ENCODE measurements around the gene RPL28.

Gene RPL28

DNA sequence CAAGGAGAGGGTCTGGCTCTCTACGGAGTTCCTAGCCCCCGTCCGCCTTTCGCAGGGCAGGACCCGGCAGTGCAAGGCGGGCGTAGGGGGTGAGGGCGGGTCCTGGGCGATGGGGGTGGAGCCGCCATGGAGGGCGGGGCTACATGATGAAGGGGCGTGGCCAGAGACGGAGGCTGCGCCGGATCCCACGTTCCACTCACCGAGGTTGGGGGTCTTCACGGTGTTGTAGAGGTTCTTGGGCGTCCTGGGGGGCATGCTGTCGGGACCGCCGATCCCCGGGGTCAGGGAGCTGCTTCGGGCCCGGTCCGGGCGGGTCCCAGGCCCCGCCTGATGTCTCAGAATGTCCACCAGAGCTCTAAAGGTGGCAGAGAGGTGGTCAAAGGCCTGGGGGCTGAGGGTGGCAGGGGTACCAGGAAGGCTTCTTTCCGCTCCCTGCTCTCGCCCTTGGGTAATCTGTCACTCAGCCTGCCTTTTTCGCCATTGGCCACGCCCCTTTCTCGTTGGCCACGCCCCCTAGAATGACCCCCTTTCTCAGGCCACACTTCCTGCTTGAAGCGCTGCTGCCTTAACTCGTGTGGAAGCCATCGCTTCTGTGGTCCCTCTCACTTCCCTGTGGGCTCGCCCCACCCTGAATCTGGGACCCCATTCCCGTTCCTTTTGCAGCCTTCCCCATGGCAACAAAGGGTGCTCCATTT is 54.8 kb downstream of the RPL28 start:
- TF ChIP-seq, protein P1, sequence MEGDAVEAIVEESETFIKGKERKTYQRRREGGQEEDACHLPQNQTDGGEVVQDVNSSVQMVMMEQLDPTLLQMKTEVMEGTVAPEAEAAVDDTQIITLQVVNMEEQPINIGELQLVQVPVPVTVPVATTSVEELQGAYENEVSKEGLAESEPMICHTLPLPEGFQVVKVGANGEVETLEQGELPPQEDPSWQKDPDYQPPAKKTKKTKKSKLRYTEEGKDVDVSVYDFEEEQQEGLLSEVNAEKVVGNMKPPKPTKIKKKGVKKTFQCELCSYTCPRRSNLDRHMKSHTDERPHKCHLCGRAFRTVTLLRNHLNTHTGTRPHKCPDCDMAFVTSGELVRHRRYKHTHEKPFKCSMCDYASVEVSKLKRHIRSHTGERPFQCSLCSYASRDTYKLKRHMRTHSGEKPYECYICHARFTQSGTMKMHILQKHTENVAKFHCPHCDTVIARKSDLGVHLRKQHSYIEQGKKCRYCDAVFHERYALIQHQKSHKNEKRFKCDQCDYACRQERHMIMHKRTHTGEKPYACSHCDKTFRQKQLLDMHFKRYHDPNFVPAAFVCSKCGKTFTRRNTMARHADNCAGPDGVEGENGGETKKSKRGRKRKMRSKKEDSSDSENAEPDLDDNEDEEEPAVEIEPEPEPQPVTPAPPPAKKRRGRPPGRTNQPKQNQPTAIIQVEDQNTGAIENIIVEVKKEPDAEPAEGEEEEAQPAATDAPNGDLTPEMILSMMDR (conservative IDR thresholded peaks at IDR 0.05; ENCODE audit: control insufficient read depth, insufficient read depth, low read depth, low read length), result no peak
- DNase-seq (ENCODE audit: low read depth), result no peak
- H3K4me3 ChIP-seq (ENCODE audit: control insufficient read depth, low read depth, low read length), result no peak overlapping the region

DNA sequence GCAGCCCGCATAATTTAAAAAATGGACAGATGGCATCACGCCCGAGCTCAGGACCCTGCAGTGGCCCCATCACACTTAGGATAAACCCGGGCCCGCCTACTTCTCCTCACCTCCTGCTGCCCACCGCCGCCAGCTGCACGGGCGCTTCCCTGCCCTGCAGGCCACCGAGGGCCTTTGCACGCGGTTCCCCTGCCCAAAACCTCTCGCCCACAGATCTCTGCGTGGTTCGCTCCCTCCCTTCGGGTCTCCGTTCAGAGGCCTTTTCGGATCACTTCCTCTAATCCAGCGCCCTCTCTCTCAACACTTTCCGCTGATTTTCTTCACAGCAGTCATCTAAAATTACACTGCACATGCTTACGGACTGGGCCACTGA is 55.6 kb downstream of the RPL28 start:
- no peak for DNase-seq (ENCODE audit: low read depth)
- TF ChIP-seq, protein P1 (conservative IDR thresholded peaks at IDR 0.05; ENCODE audit: control insufficient read depth, insufficient read depth, low read depth, low read length), result no peak
- H3K4me3 ChIP-seq (ENCODE audit: control insufficient read depth, low read depth, low read length), result no peak overlapping the region

DNA sequence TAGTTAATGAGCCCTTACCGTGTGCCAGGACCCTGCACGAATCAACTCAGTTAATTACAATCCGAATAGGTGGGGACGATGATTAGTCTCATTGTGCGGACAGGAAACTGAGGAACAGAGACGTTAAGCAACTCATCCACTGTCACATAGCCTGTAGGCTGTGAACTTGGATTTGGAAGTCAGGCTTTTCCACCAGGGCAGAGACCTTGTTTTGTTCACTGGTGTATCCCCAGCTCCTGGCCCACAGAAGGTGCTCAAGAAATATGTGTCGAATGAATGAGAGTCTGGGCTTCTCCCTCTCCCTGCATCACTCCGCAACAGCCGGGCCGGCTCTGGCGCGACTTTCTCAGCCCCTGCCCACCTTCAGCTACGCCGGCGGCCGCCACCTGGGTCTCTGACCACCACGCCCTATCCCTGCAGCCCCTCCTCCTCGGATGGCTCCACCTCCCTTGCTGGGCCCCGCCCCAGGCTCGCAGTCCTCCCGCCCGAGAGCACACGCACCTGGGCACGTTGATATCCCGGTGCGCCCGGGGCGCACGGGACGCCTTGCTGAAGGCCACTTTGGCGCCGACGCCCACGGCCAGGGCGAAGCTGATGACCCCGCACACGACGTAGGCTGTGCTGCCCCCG is 56.1 kb downstream of the RPL28 start:
- H3K4me3 ChIP-seq (ENCODE audit: control insufficient read depth, low read depth, low read length), result no peak overlapping the region
- DNase-seq (ENCODE audit: low read depth), result no peak
- TF ChIP-seq, protein P1 (conservative IDR thresholded peaks at IDR 0.05; ENCODE audit: control insufficient read depth, insufficient read depth, low read depth, low read length), result no peak

DNA sequence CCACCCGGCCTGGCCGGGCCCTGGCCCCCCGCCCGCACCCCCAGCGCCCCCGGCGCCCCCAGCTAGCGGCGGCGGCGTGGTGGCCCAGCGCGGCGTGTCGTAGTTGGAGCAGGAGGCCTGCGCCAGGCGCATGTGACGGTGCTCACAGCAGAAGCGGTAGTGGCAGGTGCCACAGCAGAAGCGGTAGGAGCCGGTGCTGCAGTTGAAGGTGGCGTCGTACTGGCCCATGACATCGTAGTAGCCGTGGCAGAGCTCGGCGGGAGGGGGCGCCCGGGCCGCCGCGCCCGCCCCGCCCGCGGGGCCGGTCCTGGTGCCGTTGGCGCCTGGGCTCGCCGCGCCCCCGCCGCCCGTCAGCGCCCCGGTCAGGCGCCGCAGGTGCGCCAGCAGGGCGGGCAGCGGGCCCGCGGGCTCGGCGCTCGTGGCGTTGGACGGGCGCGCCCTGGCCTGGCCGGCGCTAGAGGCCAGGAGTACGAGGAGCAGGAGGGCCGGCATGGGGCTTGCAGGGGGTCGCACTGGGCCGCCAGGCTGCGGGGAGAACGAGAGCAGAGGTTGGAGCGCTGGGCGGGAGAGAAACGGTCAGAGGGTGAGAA is 56.7 kb downstream of the RPL28 start:
- DNase-seq (ENCODE audit: low read depth), result no peak
- TF ChIP-seq, protein P1 (conservative IDR thresholded peaks at IDR 0.05; ENCODE audit: control insufficient read depth, insufficient read depth, low read depth, low read length), result no peak
- H3K4me3 ChIP-seq (ENCODE audit: control insufficient read depth, low read depth, low read length), result no peak overlapping the region

DNA sequence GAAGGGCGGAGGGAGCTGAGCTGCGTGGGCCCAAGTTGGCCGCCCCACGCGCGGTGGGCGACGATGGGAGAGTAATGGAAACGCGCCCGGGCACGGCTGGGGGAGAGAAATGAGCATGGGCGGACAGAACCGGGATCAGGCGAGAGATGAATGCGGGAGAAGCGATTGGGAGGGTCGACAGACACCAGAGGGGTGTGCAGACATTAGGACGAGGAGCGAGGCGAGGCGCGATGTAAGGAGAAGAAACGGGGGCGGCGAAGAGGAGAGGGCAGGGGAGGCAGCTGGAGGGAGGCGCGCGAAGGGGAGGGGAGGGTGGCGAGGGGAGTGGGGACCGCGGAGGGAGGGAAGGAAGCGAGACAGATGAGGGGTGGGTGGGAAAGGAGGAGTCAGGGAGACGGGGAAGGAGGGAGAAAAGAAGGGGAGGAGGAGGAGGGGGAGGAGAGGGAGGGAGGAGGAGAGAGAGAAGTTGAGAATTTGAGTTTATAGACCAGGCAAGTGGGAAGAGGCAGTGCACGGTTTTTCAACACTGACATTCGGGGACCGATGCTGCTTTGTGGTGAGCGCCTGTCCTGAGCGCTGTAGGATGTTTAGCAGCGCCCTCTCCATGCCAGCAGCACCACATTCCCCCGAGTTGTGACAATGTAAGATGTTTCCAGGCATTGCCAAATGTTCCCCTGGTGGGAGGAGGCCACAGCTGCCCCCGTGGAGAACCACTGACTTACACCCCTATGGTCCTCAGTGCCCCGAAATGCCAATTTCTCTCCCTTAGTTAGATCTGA is 57.5 kb downstream of the RPL28 start, which contains the start of gene SHISA7:
Gene SHISA7, minus strand, starts transcription at position 256 of the 779 bp plus-strand sequence. CDS start 437 bp downstream, outside the sequence.
- TF ChIP-seq, protein P1 (conservative IDR thresholded peaks at IDR 0.05; ENCODE audit: control insufficient read depth, insufficient read depth, low read depth, low read length), result no peak
- no peak within 1 kb of the TSS for H3K4me3 ChIP-seq (ENCODE audit: control insufficient read depth, low read depth, low read length)
- DNase-seq (ENCODE audit: low read depth), result no peak

DNA sequence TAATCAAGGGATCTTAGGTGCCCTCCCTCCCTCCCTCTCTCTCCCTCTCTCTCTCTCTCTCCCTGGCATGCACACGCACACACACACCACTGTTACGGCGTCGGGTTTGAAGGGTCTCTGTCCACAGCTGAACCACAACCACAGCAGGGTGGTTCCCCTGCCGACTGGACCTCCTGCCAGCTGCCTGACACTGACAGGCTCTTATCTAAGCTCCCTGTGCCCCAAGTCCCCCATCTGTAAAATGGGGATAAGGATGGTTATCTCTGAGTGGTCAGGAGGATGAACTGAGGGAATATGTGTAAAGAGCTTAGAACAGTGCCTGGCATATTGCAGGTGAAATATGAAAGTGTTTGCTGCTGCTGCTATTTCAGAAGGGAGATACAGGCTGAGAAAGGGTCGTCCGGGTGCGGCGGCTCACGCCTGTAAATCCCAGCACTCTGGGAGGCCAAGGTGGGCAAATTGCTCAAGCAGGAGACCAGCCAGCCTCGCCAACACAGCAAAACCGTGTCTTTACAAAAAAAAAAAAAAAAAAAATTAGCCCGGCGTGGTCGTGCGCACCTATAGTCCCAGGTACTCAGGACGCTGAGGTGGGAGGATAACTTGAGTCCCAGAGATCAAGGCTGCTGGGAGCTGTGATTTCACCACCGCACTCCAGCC is 58.2 kb downstream of the RPL28 start:
- TF ChIP-seq, protein P1 (conservative IDR thresholded peaks at IDR 0.05; ENCODE audit: control insufficient read depth, insufficient read depth, low read depth, low read length), result no peak
- no peak overlapping the region for H3K4me3 ChIP-seq (ENCODE audit: control insufficient read depth, low read depth, low read length)
- DNase-seq (ENCODE audit: low read depth), result no peak

Measured in fibroblast of mammary gland (primary cell).